22Rv1 (cell line): ENCODE data around the gene NPAS2.

Experiments used
- H3K27ac ChIP-seq: fragments of 450-650 bp; 2 replicates; pipeline ENCODE4 v1.5.1; 2017
- ZFX ChIP-seq: fragments of 450-650 bp; IDR thresholded peaks from 2 replicates; pipeline ENCODE4 v1.6.1; 2017; ENCODE audit warnings: antibody characterized with exemption, borderline replicate concordance
- TF ChIP-seq, protein P1 (sequence below): fragments of 450-650 bp; IDR thresholded peaks from 2 replicates; pipeline ENCODE4 v1.5.1; 2017; ENCODE audit warnings: mild to moderate bottlenecking

NPAS2 gene

DNA sequence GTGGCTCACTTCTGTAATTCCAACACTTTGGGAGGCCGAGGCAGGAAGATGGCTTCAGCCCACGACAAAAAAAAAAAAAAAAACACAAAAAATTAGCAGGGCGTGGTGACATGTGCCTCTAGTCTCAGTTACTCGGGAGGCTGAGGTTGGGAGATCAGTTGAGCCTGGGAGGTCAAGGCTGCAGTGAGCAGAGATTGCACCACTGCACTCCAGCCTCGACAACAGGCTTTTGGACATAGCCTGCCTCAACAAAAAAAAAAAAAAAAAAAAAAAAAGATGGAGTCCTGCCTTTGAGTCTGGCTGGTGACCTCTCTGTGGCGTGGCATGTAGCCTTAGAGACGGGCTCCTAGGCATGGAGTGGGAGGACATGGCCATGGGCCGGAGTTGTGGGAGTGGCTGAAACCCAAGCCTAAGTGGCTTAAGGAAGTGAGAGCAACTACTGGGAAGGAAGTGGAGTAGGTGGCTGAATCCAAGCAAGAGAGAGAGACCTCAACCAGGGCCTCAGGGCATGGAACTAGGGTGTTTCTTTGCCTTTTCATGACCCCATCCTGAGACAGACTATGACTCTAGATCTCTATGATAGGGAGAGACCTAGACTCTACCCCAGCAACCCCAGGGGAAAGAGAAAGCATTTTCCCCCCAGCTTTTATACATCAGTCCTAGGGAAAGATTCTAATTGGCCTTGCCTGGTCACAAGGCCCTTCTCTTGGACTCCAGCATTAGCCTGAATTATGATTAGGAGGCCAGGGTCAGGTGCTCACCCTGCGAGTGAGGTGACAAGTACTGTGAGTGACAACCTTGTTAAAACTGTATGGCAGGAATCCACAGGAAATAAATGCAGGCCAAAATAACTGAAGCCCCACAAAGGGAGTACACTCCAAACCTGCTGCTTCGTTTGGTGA, 34.2 kb downstream of the NPAS2 start:
- TF ChIP-seq ZFX: no peak
- TF ChIP-seq, protein P1, sequence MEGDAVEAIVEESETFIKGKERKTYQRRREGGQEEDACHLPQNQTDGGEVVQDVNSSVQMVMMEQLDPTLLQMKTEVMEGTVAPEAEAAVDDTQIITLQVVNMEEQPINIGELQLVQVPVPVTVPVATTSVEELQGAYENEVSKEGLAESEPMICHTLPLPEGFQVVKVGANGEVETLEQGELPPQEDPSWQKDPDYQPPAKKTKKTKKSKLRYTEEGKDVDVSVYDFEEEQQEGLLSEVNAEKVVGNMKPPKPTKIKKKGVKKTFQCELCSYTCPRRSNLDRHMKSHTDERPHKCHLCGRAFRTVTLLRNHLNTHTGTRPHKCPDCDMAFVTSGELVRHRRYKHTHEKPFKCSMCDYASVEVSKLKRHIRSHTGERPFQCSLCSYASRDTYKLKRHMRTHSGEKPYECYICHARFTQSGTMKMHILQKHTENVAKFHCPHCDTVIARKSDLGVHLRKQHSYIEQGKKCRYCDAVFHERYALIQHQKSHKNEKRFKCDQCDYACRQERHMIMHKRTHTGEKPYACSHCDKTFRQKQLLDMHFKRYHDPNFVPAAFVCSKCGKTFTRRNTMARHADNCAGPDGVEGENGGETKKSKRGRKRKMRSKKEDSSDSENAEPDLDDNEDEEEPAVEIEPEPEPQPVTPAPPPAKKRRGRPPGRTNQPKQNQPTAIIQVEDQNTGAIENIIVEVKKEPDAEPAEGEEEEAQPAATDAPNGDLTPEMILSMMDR: no peak
- no peak overlapping the region for H3K27ac ChIP-seq

DNA sequence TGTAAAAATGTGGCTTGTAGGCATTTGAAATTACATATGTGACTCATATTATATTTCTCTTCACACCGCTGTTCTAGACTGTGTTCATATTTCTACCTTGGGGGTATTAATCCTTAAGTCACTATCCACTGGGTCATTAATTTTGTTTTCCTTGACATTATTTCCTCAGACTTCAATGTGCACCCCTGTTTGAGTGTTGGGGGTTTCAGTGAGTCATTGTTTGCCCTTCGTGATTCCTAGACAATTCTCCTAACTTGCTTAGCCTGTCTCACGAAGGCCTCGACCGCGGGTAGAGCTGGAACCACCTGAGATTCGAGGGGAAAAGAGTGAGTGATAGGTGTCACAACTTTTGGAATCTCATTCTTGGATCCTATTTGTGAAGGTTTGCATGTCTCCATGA, 35.1 kb downstream of the NPAS2 start:
- TF ChIP-seq, protein P1: no peak
- no peak overlapping the region for H3K27ac ChIP-seq

DNA sequence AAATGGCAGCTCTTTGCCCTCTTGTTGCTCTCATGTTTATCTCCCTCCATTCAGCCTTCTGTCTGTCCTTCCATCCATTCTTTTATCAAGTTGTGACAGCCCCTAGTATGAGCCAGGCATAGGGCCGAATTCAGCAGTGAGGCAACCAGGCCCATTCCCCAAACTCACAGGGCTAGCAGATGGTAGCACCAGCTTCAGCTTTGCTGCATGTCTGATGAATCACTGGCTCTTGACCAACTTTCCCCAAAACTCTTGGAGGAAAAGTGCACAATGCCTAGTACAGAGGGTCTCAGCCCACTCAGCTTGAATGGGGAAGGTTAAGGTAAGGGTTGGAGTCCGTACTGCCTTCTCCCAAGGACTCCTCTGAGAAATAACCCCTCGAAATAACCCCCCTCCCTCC, 35.7 kb downstream of the NPAS2 start:
- TF ChIP-seq, protein P1: no peak
- TF ChIP-seq ZFX: no peak

DNA sequence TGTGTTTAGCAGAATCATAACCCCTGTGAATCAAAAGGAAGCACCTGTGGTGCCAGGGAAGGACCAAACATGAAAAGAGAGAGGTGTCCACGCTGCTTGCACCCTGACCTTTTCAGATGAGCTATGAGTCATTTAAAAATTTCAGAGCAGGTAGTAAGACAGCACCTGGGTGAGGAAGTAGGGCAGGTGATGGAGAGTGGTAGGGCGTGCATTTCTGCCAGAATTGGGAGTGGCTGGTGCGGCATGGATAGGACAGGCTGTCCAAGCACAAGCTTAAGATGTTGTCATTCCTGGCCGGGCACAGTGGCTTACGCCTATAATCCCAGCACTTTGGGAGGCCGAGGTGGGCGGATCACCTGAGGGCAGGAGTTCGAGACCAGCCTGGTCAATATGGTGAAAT, 36.8 kb downstream of the NPAS2 start:
- TF ChIP-seq ZFX: no peak
- no peak overlapping the region for H3K27ac ChIP-seq

More for the DNA sequence above, 35.7 kb downstream of the NPAS2 start:
- H3K27ac ChIP-seq: no peak overlapping the region

- TF ChIP-seq, protein P1: no peak
- TF ChIP-seq ZFX: no peak
- no peak overlapping the region for H3K27ac ChIP-seq
These were observed 37.4 kb downstream of the NPAS2 start for GRCh38 chr2:100857341-100857740.

- H3K27ac ChIP-seq: no peak overlapping the region
- TF ChIP-seq, protein P1: no peak
- TF ChIP-seq ZFX: no peak
These were observed 38.0 kb downstream of the NPAS2 start for GRCh38 chr2:100857915-100858314.

DNA sequence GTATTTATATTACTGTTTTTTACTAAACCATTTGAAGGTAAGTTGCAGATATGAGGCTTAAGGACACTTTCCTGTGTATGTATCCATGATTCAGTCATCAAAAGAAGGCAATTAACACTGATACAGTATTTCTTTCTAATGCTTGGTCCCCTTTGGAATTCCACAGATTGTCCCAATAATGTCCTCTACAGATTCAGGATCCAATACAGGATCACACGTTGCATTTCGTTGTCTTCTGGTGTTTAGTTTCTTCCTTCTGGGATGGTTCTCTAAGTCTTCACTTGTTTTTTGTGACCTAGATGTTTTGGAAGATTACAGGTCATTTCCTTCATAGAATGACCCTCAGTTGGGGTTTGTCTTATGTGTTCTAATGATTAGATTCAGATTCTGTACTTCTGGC, 40.0 kb downstream of the NPAS2 start:
- TF ChIP-seq, protein P1: no peak
- no peak for TF ChIP-seq ZFX
- no peak overlapping the region for H3K27ac ChIP-seq

DNA sequence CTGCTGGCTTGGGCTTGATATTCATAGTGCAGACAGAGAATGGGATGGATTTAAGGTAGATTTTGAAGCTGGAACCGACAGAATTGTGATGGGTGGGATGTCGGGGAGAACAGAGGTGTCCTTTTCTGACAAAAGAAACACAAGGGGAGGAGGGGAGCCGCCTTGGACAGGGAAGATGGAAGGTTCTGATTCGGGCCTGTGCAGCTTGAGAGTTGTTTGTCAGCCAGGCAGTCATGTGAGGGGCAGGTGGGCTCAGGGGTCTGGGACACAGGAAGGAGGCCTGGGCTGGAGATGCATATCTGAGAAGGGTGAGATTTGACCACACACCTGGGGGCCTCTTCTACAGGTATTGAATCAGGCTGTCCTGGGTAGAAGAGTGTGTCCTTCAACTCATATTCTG, 41.4 kb downstream of the NPAS2 start:
- no peak overlapping the region for H3K27ac ChIP-seq
- TF ChIP-seq, protein P1: no peak
- TF ChIP-seq ZFX: no peak
